HepG2 (cell line): ENCODE data around the gene NCAPD2. TPM values are rescaled to one million over a fixed set of nuclear protein-coding genes. Genes with fewer than 3 reads are reported as not detected.

ENCODE experiments used
- AKAP8 ChIP-seq: sonication (generic); formaldehyde crosslinking; IDR thresholded peaks from 2 replicates; pipeline ENCODE4 v1.5.1; 2020; ENCODE audit warnings: mild to moderate bottlenecking, missing genetic modification reagents
- ATRX ChIP-seq: sonication (generic); formaldehyde crosslinking; IDR thresholded peaks from 2 replicates; pipeline ENCODE4 v1.4.0; 2020; ENCODE audit warnings: missing genetic modification reagents, borderline replicate concordance
- CCAR2 ChIP-seq: fragments of 200-400 bp; formaldehyde crosslinking; optimal IDR thresholded peaks from 2 replicates; pipeline ENCODE3; 2018; ENCODE audit warnings: low read depth, mild to moderate bottlenecking, low read length, moderate library complexity
- FOSL2 ChIP-seq: sonication (generic); formaldehyde crosslinking; IDR thresholded peaks from 2 replicates; pipeline ENCODE4 v1.4.0; 2020; ENCODE audit warnings: missing genetic modification reagents
- GLI4 ChIP-seq: sonication (generic); formaldehyde crosslinking; IDR thresholded peaks from 2 replicates; pipeline ENCODE4 v1.5.1; 2020; ENCODE audit warnings: missing genetic modification reagents, mild to moderate bottlenecking, moderate library complexity, borderline replicate concordance
- MTF2 ChIP-seq: sonication (generic); formaldehyde crosslinking; IDR thresholded peaks from 2 replicates; pipeline ENCODE4 v1.5.0; 2020; ENCODE audit warnings: missing genetic modification reagents, borderline replicate concordance
- MXI1 ChIP-seq: IDR thresholded peaks from 3 replicates; pipeline ENCODE4 v1.6.1; 2012; ENCODE audit warnings: low read depth, low read length, inconsistent platforms, borderline replicate concordance
- NR3C1 ChIP-seq: sonication (generic); formaldehyde crosslinking; IDR thresholded peaks from 2 replicates; pipeline ENCODE4 v1.4.0; 2020; ENCODE audit warnings: missing genetic modification reagents
- PAWR ChIP-seq: sonication (generic); formaldehyde crosslinking; IDR thresholded peaks from 2 replicates; pipeline ENCODE4 v1.4.0; 2020; ENCODE audit warnings: missing genetic modification reagents, mild to moderate bottlenecking, borderline replicate concordance
- POGZ ChIP-seq: sonication (generic); formaldehyde crosslinking; IDR thresholded peaks from 2 replicates; pipeline ENCODE4 v1.4.0; 2020; ENCODE audit warnings: mild to moderate bottlenecking, missing genetic modification reagents
- TEAD3 ChIP-seq: optimal IDR thresholded peaks from 2 replicates; pipeline ENCODE3; 2016; ENCODE audit warnings: borderline replicate concordance
- ZNF17 ChIP-seq: sonication (generic); formaldehyde crosslinking; IDR thresholded peaks from 2 replicates; pipeline ENCODE4 v1.5.0; 2020; ENCODE audit warnings: mild to moderate bottlenecking, missing genetic modification reagents
- ZNF354B ChIP-seq: sonication (generic); formaldehyde crosslinking; IDR thresholded peaks from 2 replicates; pipeline ENCODE4 v1.8.0; 2022; ENCODE audit warnings: mild to moderate bottlenecking, missing genetic modification reagents
- ZNF367 ChIP-seq: sonication (generic); formaldehyde crosslinking; IDR thresholded peaks from 2 replicates; pipeline ENCODE4 v1.4.0; 2020; ENCODE audit warnings: missing genetic modification reagents, borderline replicate concordance
- ZNF510 ChIP-seq: sonication (generic); formaldehyde crosslinking; IDR thresholded peaks from 2 replicates; pipeline ENCODE4 v1.4.0; 2020; ENCODE audit warnings: low read depth, mild to moderate bottlenecking, missing genetic modification reagents
- ZNF530 ChIP-seq: sonication (generic); formaldehyde crosslinking; IDR thresholded peaks from 2 replicates; pipeline ENCODE4 v1.5.0; 2020; ENCODE audit warnings: low read depth, mild to moderate bottlenecking, missing genetic modification reagents
- ZNF557 ChIP-seq: sonication (generic); formaldehyde crosslinking; IDR thresholded peaks from 2 replicates; pipeline ENCODE4 v1.4.0; 2020; ENCODE audit warnings: missing genetic modification reagents
- ZNF670 ChIP-seq: sonication (generic); formaldehyde crosslinking; IDR thresholded peaks from 2 replicates; pipeline ENCODE4 v1.8.0; 2022; ENCODE audit warnings: mild to moderate bottlenecking, missing genetic modification reagents, borderline replicate concordance
- polyA plus RNA-seq, 8 experiments: library from polyadenylated mRNA; depleted of rRNA in 3 of 8; stranded (reverse) in 7 of 8; unstranded in 1 of 8; fragments of >200 nt; fragmentation: Illumina TruSeq in 4 of 8; extraction: Trizol in 4 of 8; gene quantifications; 2 replicates each; pipeline versions ENCODE4 v1.2.1 to v1.2.3, GENCODE V29; 2011 to 2016; ENCODE audit warnings: low read depth in 4 of 8, missing spikeins in 1 of 8, mixed read lengths in 1 of 8; ENCODE audit not compliant: insufficient read depth in 1 of 8
- total RNA-seq, 5 experiments: library from RNA; depleted of rRNA; stranded (reverse); fragments of >200 nt; fragmentation: Illumina TruSeq; extraction: Trizol; gene quantifications; 2 replicates each; pipeline ENCODE4 v1.2.3, GENCODE V29; 2016; ENCODE audit warnings: low read depth in 1 of 5
- TF ChIP-seq, protein P1 (sequence below): sonication (generic); formaldehyde crosslinking; IDR thresholded peaks from 2 replicates; pipeline ENCODE4 v1.4.0; 2020; ENCODE audit warnings: missing genetic modification reagents, borderline replicate concordance
- TF ChIP-seq, protein P2 (sequence below): sonication (generic); formaldehyde crosslinking; IDR thresholded peaks from 2 replicates; pipeline ENCODE4 v1.4.0; 2020; ENCODE audit warnings: mild to moderate bottlenecking, low read depth, missing genetic modification reagents
- TF ChIP-seq, protein P3 (sequence below): sonication (generic); formaldehyde crosslinking; conservative IDR thresholded peaks from 2 replicates; pipeline ENCODE4 v1.4.0; 2020; ENCODE audit warnings: missing genetic modification reagents

The NCAPD2 gene
- total and polyA plus RNA-seq, 2 of the 13 experiments (the other 11 are each of a cell fraction or from before 2014, with no cell fraction given), result 51.1 to 65.6 TPM

DNA sequence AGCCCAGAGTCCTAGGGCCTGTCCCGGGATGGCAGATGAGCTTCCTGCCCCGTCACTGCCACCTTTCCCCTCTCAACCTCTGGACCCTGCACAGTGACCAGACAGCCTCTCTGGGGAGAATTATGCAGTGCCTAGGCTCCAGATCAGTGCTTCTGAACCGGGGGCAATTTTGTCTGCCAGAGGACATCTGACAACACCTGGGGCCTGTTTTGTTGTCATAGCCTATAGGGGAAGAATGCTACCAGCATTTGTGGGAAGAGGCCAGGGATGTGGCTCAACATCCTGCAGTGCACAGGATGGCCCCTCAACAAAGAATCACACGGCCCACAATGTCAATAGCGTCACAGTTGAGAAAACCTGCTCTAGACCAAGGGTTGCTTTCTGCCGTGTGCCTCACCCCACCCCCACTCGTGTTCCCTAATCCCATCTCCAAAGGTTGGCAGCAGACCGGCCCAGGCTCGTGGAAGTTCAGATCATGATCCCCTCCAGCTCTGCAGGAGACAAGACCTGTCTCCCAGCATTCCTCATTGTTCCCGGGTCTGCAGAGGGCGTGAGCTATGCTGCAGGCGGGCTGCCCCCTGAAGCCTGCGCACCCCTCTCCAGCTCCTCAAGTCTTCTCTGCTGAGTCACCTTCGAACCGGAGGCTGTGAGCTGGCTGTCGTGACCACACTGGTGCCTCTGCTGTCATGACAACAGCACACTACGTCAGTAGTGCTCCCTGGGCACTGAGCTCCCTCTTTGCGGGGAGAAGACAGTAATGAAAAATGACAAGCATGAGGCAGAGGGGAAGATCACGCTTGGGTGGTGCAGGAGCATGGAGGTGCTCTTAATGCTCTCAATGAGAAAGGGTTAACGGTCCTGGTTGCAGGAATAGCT lies 38.4 kb downstream of the NCAPD2 start (continued):
- TF ChIP-seq ATRX (CRISPR knock-in tag) (no peak), MXI1 (peak; percentile 9; the same call in 1 of the 3 replicates), FOSL2 (CRISPR knock-in tag) (peak; percentile 59; the same call in 1 of the 2 replicates), GLI4 (CRISPR knock-in tag) (no peak), ZNF557 (CRISPR knock-in tag) (0 out of 2 replicates have a peak, but pooled peaks have one; percentile 15), AKAP8 (CRISPR knock-in tag) (peak; percentile 87), MTF2 (CRISPR knock-in tag) (no peak), ZNF510 (CRISPR knock-in tag) (no peak), ZNF354B (CRISPR knock-in tag) (peak; percentile 79), CCAR2 (no peak), ZNF530 (CRISPR knock-in tag) (no peak), ZNF17 (CRISPR knock-in tag) (0 out of 2 replicates have a peak, but pooled peaks have one; percentile 46), ZNF367 (no peak), TEAD3 (CRISPR knock-in tag) (peak; percentile 37), POGZ (CRISPR knock-in tag) (no peak), ZNF670 (CRISPR knock-in tag) (0 out of 2 replicates have a peak, but pooled peaks have one; percentile 39), PAWR (CRISPR knock-in tag) (no peak), NR3C1 (CRISPR knock-in tag) (no peak)
- TF ChIP-seq, protein P1, sequence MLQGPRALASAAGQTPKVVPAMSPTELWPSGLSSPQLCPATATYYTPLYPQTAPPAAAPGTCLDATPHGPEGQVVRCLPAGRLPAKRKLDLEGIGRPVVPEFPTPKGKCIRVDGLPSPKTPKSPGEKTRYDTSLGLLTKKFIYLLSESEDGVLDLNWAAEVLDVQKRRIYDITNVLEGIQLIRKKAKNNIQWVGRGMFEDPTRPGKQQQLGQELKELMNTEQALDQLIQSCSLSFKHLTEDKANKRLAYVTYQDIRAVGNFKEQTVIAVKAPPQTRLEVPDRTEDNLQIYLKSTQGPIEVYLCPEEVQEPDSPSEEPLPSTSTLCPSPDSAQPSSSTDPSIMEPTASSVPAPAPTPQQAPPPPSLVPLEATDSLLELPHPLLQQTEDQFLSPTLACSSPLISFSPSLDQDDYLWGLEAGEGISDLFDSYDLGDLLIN, result no peak; the same call in 1 of the 2 replicates
- TF ChIP-seq, protein P2, sequence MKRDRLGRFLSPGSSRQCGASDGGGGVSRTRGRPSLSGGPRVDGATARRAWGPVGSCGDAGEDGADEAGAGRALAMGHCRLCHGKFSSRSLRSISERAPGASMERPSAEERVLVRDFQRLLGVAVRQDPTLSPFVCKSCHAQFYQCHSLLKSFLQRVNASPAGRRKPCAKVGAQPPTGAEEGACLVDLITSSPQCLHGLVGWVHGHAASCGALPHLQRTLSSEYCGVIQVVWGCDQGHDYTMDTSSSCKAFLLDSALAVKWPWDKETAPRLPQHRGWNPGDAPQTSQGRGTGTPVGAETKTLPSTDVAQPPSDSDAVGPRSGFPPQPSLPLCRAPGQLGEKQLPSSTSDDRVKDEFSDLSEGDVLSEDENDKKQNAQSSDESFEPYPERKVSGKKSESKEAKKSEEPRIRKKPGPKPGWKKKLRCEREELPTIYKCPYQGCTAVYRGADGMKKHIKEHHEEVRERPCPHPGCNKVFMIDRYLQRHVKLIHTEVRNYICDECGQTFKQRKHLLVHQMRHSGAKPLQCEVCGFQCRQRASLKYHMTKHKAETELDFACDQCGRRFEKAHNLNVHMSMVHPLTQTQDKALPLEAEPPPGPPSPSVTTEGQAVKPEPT (CRISPR knock-in tag), result no peak
- TF ChIP-seq, protein P3, sequence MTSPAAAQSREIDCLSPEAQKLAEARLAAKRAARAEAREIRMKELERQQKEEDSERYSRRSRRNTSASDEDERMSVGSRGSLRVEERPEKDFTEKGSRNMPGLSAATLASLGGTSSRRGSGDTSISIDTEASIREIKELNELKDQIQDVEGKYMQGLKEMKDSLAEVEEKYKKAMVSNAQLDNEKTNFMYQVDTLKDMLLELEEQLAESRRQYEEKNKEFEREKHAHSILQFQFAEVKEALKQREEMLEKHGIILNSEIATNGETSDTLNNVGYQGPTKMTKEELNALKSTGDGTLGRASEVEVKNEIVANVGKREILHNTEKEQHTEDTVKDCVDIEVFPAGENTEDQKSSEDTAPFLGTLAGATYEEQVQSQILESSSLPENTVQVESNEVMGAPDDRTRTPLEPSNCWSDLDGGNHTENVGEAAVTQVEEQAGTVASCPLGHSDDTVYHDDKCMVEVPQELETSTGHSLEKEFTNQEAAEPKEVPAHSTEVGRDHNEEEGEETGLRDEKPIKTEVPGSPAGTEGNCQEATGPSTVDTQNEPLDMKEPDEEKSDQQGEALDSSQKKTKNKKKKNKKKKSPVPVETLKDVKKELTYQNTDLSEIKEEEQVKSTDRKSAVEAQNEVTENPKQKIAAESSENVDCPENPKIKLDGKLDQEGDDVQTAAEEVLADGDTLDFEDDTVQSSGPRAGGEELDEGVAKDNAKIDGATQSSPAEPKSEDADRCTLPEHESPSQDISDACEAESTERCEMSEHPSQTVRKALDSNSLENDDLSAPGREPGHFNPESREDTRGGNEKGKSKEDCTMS, result no peak
